GM06990 (cell line): ENCODE data around the gene CHRNG.
"Not testable (repeated sequence)": the region's sequence is repeated elsewhere in the genome, so short reads cannot be mapped to it uniquely, and the experiment has no call there.

Experiments used
- DNase-seq: peaks from one replicate; pipeline ENCODE4 v3.0.0-alpha.2; 2011; ENCODE audit not compliant: insufficient read length; ENCODE audit errors: extremely low read depth
- H3K27me3 ChIP-seq: replicated peaks from 2 replicates; pipeline ENCODE4 v1.6.0; 2011; ENCODE audit warnings: low read length; ENCODE audit not compliant: control insufficient read depth, insufficient read depth
- H3K36me3 ChIP-seq: 2 replicates; pipeline ENCODE4 v1.5.1; 2011; ENCODE audit warnings: low read length; ENCODE audit not compliant: control insufficient read depth, insufficient read depth
- H3K4me3 ChIP-seq: replicated peaks from 2 replicates; pipeline ENCODE4 v1.5.1; 2011; ENCODE audit warnings: low read depth, mild to moderate bottlenecking, control low read depth, low read length
- TF ChIP-seq, protein P1 (sequence below): IDR thresholded peaks from 2 replicates; pipeline ENCODE4 v1.5.1; 2011; ENCODE audit warnings: low read length, control low read depth, mild to moderate bottlenecking, inconsistent platforms; ENCODE audit not compliant: insufficient read depth, poor library complexity, severe bottlenecking

Gene CHRNG

DNA sequence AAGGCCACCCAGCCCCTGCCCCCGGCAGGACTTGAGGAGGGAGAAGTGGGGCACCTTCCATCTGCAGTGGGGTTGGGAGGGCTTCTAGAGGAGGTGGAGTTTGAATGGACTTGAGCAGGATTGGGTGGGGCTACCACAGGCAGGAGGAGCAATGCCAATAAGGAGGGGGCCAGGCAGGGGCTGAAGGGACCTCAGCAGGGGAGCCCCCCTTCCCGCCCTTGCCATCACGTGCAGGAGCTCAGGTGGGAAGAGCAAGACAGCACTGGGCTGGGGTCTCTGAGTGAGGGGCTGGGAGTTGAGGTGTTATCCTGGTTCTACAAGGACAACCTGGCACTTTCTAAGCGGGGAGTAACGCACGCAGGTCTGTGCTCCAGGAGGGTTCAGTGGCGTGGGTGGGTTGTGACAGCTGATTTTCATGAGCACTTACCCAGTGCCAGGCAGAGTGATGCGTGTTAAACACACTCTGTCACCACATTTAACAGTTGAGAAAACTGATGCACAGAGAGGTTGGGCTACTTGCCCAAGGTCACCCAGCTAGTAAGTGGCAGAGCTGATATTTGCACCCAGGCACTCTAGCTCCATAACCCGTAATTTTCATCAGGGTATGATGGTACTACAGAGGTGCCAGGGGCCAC, 8.7 kb upstream of the CHRNG start:
- H3K36me3 ChIP-seq: no peaks in the 10 kb centered on the region
- H3K4me3 ChIP-seq: no peak overlapping the region
- TF ChIP-seq, protein P1, sequence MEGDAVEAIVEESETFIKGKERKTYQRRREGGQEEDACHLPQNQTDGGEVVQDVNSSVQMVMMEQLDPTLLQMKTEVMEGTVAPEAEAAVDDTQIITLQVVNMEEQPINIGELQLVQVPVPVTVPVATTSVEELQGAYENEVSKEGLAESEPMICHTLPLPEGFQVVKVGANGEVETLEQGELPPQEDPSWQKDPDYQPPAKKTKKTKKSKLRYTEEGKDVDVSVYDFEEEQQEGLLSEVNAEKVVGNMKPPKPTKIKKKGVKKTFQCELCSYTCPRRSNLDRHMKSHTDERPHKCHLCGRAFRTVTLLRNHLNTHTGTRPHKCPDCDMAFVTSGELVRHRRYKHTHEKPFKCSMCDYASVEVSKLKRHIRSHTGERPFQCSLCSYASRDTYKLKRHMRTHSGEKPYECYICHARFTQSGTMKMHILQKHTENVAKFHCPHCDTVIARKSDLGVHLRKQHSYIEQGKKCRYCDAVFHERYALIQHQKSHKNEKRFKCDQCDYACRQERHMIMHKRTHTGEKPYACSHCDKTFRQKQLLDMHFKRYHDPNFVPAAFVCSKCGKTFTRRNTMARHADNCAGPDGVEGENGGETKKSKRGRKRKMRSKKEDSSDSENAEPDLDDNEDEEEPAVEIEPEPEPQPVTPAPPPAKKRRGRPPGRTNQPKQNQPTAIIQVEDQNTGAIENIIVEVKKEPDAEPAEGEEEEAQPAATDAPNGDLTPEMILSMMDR: no peak
- no peaks in the 10 kb centered on the region; the same call in 1 of the 2 replicates for H3K27me3 ChIP-seq
- DNase-seq: no peak

DNA sequence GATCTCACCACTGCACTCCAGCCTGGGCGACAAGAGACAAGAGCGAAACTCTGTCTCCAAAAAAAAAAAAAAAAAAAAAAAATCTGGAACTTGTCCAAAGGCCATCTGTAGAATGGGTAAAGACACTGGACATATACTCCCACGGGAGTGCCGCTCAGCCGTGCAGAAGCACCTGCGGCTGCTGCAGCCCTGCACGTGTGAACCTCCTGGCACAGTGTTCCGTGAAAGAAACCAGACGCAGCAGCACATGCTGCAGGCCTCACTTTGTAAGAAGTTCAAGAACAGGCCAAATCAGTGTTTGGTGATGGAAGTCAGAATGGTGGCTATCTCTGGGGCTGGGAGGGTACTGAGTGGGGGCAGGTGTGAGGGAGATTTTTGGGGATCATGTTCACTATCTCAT, 7.1 kb upstream of the CHRNG start:
- no peaks in the 10 kb centered on the region for H3K36me3 ChIP-seq
- TF ChIP-seq, protein P1: no peak
- no peak overlapping the region for H3K4me3 ChIP-seq
- H3K27me3 ChIP-seq: no peaks in the 10 kb centered on the region; the same call in 1 of the 2 replicates
- no peak for DNase-seq

DNA sequence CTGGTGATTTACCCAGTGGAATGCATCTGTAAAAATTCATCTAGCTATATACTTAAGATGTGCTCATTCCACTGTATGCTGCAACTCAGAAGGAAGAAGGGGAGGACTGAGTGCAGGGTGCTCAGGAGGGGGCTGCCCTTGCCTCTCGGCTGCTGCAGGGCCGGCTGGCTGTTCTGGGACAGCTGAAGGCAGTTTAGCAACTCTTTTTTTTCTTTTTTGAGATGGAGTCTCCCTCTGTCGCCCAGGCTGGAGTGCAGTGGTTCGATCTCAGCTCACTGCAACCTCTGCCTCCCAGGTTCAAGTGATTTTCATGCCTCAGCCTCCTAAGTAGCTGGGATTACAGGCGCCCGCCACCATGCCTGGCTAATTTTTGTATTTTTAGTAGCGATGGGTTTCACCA, 6.7 kb upstream of the CHRNG start:
- not testable (repeated sequence) for DNase-seq, H3K4me3 ChIP-seq, H3K36me3 ChIP-seq, H3K27me3 ChIP-seq

DNA sequence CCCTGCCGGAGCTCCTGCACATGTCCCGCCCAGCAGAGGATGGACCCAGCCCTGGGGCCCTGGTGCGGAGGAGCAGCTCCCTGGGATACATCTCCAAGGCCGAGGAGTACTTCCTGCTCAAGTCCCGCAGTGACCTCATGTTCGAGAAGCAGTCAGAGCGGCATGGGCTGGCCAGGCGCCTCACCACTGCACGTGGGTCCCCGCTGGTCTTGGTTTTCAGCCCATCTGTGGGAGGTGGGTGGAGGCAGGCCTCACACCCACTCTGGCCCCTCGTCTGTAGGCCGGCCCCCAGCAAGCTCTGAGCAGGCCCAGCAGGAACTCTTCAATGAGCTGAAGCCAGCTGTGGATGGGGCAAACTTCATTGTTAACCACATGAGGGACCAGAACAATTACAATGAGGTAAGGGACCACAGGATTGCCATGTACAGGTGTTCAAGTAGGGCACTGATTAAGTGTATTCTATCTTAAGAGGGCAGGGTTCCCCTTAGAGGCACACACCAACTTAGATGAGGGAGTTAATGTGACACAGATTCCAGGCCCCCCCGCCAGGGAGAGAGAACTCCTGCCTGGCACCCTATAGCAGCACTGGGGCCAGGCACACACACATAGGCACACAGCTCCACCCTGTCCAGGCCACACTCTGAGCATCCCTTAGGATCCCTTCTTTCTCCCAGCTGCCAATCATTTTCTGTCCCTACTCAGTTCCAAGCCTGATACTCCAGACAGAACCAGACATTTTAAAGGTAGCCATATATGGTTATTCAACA, 5.4 kb upstream of the CHRNG start:
- TF ChIP-seq, protein P1: no peak
- Histone ChIP-seq H3K27me3 (no peaks in the 10 kb centered on the region; the same call in 1 of the 2 replicates), H3K4me3 (no peak overlapping the region), H3K36me3 (no peaks in the 10 kb centered on the region)
- DNase-seq: no peak

DNA sequence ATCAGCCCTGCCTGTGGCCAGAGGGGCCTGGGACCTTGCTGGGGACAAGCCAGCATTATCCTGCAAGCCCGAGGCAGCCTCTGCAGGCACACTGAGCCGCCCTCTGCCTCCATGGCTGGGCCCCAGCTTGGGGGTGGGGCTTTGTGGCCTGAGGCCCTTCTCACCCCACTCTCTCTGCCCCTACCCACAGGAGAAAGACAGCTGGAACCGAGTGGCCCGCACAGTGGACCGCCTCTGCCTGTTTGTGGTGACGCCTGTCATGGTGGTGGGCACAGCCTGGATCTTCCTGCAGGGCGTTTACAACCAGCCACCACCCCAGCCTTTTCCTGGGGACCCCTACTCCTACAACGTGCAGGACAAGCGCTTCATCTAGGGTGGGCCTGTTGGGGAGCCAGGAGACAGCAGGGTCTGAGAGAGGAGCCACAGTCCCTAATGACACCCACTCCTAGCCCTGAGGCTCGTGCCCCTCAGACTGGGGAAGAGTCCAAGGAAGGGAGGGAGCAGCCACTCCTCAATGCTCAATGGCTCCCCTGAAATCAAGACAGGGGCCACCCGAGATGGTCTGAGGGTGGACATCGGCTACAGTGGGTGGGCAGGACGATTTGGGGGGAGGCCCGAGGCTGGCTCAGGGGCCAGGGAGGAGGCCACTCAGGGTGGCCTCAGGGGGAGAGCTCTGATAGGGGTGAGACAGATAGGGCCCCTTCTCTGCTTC, 4.4 kb upstream of the CHRNG start:
- DNase-seq: no peak
- Histone ChIP-seq H3K27me3 (no peaks in the 10 kb centered on the region; the same call in 1 of the 2 replicates), H3K4me3 (no peak overlapping the region), H3K36me3 (no peaks in the 10 kb centered on the region)
- TF ChIP-seq, protein P1: no peak

DNA sequence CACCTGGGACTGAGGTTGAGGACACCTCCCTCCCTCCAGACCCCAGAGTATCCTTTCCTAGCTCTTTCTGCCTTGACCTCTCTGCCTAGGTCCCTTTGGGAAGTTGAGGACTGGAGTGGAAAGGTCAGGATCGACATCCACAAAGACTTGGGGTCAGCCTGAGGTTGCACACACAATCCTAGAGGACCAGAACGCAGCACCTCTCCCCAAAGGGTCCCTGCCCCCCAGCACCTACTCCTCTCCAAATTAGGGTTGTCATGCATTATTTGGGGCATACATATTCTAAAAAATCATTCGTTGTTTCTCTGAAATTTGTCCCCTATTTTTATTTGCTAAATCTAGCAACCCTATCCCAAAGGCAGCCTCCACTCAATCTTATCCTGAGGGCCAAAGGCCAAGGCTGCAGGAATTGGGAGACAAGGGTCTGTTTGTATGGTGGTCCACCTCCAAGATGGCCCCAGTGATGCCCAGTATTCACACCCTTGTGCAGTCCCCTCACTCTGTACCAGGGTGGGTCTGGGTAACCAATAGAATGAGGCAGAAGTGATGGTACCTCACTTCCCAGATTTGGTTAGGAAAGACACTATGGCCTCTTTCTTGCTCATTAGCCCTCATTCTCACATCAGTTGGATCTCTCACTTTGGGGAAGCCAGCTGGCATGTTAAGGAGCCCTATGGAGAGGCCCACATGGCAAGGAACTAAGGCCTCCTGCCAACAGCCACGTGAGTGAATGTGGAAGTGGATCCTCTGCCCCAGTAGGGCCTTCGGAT, 3.5 kb upstream of the CHRNG start:
- no peaks in the 10 kb centered on the region; the same call in 1 of the 2 replicates for H3K27me3 ChIP-seq
- H3K4me3 ChIP-seq: no peak overlapping the region
- DNase-seq: no peak
- no peaks in the 10 kb centered on the region for H3K36me3 ChIP-seq
- TF ChIP-seq, protein P1: no peak
